Left renal pelvis (tissue), 4 donors: ENCODE results near the gene PSMG1. TPM values are rescaled to one million over a fixed set of nuclear protein-coding genes. Genes with fewer than 3 reads are reported as not detected.

Source experiments
- DNase-seq, 4 donors: peaks; one replicate each; pipeline ENCODE4 v3.0.0-alpha.2; 2013; ENCODE audit warnings: low read depth in 4 of 4, low spot score in 3 of 4
- polyA plus RNA-seq, 4 donors: library from polyadenylated mRNA; unstranded; fragments of 120-200 nt; gene quantifications; one replicate each; pipeline ENCODE4 v1.2.1, GENCODE V29; 2013; ENCODE audit not compliant: insufficient read length in 4 of 4

PSMG1 gene
- polyA plus RNA-seq, 4 donors, result 38.6 to 48.0 (median 46.6) TPM

DNA sequence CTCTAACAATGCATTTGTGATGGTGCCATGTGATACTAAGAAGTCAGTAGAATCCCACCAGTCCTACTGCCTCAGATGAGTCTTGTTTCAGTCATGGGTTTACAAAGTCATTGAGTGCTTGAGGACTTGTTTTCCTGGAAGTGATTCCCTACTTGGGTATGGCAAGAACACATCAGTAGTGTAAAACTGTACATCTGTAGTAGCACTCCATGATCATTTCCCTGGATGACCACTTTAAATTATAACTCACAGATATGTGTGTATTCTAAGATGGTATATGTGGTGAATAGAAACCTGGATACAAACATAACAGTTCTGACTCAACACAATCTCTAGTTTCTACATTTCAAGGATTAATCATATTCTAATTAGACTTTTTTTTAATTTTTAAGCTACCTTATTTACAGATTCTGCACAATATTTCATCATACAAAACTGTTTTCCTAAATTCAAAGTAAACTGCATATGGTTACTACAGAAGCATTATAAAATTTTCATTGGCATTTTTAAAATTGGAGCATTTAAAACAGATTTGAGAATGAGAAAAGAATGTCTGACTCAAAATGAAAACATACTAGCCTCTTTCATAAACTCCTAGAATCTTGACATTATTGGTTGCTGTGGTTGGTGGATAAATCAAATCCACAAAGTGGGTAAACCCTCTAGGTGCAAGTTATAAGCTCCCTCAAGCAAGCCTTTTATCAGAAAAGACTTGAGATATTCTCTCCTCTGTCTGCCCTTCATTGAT is 6.8 kb upstream of the PSMG1 start:
- DNase-seq, result no peak

DNA sequence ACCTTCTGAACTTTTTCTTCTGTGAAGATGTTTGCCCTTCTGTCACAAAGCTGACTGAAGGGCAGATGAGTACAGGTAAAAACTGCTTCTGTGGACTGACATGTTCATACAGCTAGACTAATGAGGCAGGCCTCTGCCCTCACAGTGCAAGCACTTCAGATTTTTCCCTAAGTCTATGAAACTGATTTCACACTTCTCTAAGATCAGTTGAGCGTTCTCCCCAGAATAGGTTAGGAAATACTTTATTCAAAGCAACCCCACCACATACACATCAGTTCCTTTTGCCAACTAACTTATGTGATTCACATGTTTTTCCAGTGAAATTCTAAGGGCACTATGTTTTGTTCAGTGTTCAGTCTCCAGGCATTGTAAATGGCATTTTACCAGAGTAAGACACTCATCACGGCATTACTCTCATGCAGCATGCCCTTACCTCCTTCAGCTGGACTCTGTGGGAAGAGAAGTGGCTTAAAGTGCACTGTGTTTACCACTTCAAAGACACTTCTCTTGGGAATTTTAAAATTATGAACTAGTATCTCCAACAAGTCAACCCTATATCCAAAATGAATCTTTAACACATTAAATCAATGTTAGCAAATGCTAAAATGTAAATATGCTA is 5.4 kb upstream of the PSMG1 start:
- DNase-seq, result no peak

DNA sequence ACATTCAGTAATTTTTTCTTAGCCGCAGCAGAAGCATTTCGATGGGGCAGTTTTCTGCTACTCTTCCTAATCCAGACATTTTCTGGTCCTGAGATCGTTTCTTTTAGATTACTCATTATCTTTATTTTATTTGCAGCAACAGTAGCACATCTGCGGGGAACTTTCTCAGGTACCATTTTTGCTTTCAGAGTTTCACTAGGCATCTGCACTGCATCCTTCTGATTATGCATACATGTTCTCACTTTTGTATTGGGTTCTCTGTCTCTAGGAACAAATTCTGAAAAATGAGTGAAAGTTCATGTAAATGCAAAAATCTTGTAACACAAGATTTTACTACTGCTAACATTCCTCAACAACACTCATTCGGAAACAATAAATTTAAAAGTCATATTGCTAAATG is 3.9 kb upstream of the PSMG1 start:
- DNase-seq, result no peak

DNA sequence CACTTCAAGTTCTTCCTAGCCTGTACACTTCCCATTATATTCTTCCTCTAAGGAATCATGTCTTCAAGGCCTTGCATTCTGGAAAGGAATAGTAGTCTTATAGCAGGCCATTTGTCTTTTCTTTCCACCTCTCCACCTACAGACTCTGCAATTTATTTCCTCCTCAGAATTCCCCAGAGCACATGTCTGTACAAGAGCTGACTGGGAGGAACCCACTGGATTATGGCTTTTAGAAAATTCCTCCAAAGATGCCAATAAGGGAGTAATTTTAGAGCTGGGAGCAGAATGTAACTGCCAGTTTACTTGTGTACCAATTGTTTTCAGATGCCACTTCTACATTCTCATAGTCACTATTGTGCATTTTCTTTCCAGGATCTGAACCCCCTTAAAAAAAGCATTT is 3.4 kb upstream of the PSMG1 start:
- DNase-seq, result no peak

DNA sequence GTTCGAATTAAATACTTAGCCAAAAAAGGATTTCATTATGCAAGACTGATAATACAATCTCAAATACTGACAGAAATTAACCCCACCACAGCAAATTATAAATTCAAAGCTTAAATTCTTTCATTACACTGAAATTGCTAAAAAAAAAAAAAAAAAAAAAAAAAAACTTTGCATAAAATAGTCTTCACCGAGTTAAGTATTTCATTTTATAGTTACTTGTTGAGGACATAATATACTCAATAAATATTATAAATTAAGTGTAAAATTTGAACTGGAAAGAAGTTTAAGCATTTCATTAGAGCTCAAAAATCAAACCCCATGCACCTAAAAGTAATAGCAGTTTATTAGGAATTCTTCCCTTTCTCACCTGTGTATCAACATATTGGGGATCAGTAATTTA is 1.9 kb upstream of the PSMG1 start:
- no peak for DNase-seq

DNA sequence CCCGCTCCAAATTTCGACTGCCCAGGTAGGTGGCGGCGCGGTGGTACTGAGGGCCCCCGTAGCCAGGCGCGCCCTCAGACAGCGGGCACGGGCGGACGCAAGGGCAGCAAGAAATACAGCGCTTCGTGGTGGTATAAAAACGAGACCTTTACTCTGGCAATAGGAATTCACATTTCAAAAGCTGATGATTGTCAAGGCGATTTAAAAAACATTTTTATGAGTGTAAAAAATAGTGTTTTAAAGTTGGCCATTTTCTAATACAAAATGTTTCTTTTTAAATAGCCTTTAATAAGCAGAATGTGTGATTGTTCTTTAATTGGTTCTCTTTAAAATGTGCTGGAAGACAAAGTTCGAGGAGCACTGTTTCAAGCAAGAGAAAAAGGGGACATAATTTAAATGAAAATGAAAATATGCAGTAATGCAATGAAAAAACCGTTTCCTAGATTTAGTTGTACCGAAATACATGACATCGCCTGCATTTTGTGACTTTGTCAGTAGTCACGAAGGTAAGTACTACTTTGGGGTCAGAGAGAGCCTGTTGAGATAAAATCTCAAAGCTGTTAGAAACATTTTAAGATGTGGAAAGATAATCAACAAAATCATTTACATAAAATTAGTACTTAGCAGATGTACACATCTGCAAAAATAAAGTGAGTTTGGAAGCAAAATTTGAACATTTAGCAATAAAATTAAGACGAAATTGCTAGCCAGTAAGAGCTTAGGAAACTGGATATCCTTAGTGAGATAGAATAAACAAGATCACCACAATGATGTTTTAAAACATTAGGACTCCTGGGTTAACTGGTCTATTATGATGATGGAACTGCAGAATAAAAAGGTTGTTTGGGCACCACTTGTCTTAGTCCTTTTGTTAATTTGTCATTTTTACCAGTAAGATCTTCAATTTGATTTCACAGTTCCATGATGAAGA is 1.1 kb upstream of the PSMG1 start:
- peak in 2 of 4 donors; percentile 12 to 18 for DNase-seq

DNA sequence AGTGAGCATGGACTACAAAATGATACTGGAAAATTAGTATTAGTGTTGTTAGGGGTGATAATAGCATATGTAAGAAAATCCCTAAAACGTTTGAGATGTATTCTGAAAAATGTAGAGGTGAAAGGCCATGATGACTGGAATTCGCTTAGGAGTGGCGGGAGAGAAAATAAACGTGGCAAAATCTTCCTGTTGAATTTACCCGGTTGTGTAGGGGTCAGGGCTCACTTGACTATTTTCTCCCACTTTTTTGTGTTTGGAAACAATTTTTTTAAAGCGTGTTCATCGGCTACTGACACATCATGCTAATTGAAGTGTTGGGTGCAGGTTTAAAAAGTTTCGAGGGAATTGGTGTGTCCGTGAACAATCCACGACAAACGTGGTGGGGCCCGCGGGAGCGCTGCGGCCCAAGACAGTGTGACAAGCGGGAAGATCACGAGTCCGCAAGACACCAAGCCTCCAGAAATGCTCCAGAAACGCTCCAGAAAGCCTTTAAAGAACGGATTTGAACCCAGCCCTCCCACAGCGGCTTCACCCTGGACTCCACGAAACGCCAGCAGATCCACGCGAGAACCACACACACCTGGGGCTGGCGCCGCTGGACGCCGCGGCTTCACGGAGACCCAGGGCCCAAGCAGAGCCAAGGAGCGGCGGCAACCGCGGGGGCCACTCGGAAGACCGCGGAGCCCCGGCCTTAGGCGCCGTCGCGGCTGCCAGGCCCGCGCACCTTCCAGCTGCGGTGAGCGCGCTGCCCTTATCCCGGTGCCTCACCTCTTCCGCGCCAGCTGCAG is 573 bp downstream of the PSMG1 start:
- peak in 2 of 4 donors; percentile 21 to 27 for DNase-seq

DNA sequence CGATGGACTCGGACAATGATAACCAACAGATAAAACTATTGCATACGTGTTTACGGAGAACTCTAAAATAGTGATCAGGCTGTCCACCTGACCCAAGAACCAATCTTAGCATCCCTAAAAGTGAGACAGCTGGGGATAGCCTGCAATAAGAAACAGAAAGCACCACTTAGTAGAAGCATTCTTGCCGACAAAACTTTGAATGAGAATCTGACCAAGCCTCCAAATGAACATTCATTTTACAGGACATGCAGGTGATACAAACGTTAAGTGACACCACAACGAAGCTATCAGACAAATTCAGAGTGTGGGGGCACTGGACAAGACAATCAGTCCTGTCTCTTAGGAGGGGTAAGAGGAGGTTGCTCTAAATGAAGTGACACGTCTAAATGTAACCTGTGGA is 1.2 kb downstream of the PSMG1 start:
- DNase-seq, result no peak

DNA sequence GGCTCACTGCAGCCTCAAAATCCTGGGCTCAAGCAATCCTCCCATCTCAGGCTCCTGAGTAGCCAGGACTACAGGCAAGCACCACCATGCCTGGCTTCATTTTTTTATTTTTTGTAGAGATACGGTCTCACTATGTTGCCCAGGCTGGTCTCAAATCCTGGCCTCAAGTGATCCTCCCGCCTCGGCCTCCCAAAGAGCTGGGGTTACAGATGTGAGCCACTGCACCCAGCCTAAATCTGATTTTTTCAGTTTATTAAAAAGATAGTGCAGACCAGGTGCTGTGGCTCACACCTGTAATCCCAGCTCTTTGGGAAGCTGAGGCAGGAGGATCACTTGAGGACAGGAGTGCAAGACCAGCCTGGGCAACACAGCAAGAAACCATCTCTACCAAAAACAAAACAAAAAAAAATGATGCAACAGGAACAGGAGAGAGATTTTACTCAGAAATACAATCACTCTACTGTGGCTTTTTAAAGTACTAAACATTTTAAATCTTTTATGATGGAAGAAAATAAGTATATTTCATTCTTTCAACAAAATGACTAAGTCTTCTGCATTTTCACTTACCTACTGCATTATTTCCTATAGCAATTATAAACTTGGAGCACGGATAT is 1.9 kb downstream of the PSMG1 start:
- no peak for DNase-seq

DNA sequence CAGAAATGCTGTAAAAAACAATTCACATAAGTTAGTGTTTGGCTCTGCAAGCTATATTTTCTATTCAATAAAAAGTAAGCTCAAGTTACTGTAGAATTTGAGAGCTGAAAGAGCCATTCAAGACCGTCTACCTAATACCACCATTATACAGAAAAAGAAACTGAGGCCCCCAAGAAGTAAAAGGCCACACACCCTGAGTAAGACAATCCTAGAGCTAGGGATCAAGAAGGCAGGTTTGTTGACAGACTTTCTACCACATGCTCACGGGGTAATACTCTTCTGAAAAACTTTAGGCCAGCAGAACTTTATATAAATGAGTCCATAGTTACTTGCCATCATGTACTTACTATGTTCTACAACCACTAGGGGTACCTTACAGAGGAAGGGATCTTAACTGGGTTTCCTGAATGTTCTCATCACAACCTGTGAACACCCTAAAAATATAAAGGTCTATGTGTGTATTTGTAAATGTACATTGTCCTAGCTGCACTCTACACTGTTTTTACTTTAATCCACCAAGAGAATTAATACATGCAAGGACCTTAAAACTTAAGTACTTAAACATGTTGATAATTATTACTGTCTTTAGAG is 2.7 kb downstream of the PSMG1 start:
- no peak for DNase-seq

DNA sequence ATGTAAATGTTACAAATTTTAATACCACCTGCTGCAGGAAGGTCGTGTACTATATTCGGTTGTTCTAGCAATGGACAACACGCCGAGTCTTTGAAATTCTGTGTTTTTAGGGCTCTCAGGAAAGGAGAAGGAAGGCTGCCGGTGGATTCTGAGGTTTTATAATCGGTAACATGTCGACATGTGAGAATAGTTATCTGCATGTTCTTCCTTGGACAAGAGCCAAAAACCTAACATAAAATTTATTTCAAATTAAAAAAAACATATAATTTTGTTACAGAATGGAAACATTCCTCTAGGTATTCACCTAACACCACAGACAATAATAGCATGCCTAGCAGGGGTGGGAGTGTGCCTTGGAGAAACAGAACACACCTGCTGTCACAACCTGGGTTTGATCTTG is 4.8 kb downstream of the PSMG1 start:
- DNase-seq, result no peak

DNA sequence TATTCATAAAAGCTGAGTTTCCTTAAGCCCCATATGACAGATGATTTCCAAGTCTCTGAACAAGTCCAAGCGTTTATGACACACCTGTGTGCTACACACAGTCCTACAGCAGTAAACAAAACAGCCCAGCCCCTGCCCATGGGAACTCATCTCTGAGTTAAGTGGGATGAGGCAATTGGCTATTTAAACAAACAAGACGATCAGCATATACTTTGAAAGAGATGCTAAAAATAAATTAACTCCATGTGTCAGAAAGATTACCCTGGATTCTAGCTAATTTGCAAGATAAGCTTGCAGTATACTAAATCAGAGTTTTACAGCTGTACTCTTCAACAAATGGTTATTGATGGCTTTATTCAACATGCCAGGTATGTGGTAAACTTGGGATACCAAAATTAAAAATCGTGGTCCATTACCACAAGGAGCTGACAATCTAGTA is 7.0 kb downstream of the PSMG1 start:
- DNase-seq, result no peak

DNA sequence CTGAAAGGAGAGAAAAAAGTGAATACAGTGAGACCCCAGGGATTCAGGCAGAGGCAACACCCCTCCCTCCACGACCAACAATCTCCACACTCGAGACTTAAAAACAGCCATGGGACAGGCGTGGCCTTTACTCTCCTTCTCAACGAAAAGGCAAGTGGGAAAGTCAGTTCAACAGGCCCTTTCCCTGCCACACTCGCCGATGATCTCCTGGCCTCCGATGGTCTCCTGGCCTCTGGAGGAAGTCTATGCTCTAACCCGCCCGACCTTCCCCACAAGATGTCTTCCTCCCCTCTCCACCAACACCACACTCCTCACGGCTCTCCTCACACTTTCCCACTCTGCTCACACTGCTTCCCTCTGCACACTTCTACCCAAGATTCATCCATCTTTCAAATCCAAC is 7.6 kb downstream of the PSMG1 start:
- no peak for DNase-seq

DNA sequence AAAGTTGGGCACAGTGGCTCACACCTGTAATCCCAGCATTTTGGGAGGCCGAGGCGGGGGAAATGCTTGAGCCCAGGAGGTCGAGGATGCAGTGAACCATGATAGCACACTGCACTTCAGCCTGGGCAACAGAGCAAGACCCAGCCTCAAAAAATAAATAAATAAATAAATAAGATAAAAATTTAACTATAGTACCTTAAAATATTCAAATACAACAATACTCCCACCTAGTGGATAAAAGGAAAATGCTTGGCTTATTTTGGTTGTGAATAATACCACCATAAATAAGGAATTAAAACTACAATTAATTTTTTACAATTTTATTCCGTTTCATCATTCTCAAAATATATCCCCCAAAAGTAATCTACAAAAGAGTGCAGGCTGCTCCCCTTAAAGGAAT is 8.1 kb downstream of the PSMG1 start:
- DNase-seq, result peak in 1 of 4 donors; percentile 10

DNA sequence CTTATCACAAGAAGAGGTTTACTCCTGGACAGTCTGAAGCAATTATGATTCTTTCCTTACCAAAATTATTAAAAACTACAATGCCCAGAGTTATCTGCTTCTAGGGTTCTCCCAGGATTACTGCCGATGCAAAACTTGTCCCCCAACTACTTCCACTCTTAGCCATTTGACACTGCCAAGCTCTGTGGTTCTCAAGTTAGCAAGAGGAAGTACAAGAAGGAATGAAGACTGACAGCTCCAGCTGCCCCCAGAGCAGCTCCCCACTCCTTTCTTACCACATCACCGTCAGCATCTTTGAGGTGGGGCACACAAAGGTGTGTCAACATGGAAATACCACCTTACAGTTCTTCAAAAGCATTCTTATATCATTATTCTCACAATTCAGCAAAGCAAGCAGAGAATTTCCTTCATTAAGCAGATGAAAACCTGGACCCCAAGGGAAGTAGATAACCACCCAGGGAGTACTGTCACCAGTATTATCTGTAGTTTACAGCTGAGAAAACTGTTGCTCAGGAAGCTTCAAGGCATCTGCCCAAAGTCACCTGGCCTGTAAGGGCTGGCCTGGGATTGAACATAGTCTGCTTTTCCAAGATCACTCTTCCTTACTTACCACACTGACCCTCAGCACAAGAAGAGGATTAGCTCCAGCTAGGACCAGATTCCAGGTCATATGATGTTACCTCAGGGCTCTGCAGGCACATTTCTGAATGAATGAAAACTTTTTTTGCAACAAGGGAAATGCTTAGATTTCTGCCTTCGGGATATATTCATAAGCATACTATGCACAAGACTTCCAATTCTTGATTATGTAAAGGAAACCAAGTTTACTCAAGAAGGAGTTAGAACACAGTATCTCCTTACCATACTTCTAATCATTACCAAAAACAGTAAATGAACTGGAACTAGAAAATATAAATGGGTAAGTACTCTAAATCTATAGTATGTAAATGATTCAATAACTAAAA is 9.3 kb downstream of the PSMG1 start:
- DNase-seq, result no peak

DNA sequence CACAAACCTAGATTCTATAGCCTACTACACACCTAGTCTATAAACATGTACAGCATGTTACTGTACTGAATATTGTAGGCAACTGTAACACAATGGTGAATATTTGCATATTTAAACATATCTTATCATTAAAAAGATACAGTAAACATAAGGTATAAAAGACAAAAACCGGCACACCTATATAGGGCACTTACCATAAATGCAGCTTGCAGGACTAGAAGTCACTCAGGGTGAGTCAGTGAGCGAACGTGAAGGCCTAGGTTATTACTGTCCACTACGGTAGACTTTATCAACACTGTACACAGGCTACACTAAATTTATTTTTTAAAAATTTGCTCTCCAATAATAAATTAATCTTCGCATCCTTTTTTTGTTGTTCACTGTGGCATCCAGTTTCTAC is 13.3 kb downstream of the PSMG1 start:
- DNase-seq, result no peak

DNA sequence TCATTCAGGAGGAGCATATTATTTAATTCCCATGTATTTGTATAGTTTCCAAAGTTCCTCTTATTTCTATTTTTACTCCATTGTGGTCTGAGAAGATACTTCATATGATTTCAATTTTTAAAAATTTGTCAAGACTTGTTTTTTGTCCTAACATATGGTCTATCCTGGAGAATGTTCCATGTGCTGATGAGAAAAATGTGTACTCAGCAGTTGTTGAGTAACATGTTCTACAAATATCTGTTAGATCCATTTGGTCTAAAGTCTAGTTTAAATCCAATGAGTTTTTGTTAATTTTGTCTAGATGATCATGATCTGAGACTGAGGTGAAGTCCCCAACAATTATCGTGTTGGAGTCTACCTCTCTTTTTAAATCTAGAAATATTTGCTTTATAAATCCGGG is 14.5 kb downstream of the PSMG1 start:
- DNase-seq, result no peak

DNA sequence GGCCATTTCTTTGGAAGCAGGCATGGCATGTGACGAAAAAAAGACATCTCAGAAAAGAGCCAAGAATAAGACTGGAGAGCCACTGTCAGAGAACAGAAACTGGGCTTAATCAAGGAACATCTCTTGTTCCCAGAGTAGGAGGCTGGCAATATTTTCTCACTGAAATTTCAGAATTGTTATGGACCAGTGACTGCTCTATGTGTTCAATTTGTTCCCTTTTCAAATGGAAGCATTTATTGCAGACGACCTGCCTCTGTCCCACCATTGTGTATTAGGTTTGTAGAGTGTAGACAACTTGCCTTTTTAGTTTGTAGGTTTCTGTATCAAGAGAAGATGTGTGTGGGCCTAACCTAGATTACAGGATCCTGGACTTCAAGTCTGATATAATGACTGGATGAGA is 18.7 kb downstream of the PSMG1 start:
- no peak for DNase-seq

DNA sequence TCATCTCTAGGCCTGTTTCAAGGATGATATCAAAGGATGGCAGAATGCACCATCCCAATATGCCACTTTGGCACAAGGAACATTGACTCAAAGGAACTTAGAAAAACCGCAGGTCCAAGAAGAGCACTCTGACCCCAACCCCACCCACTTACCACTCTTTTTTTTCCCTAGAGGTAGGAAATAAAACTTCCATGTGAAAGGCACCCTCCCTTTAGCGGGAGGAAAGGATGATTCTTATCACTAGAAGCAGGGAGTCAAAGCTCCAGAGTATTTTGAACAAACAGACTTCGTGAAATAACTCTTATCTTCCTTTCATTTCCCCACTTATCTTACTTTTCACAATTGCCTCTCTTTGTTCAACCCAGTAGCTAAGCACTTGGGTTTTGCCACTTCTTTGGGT is 22.2 kb downstream of the PSMG1 start:
- DNase-seq, result no peak
